AG09319 (cell line): Measurements from ENCODE around the gene TMEM236.

Experiments used
- DNase-seq: peaks from one replicate; pipeline ENCODE4 v3.0.0-alpha.2; 2010; ENCODE audit warnings: low read depth; ENCODE audit errors: extremely low read depth
- TF ChIP-seq, protein P1 (sequence below): IDR thresholded peaks from 2 replicates; pipeline ENCODE4 v1.5.1; 2011; ENCODE audit warnings: low read depth, mild to moderate bottlenecking, inconsistent platforms, low read length, moderate library complexity

Gene TMEM236

DNA sequence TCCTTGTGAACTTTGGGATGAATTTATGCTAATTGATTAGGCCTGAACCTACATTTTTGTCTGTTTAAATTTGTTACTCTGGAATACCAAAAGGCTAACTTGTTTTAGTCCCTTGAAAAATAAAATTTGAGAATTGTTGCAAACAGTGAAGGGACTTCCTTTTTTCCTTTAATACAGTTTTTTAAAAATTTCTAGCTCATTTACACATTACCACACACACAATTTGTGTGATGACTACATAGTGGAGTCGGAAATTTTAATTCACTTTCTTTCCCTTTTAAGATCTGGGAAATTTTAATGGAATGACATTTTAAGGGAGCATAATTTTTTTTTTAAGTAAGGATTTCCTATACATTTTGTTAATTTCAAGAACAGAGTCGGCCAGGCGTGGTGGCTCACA lies 8.6 kb upstream of the TMEM236 start:
- no peak for DNase-seq
- TF ChIP-seq, protein P1, sequence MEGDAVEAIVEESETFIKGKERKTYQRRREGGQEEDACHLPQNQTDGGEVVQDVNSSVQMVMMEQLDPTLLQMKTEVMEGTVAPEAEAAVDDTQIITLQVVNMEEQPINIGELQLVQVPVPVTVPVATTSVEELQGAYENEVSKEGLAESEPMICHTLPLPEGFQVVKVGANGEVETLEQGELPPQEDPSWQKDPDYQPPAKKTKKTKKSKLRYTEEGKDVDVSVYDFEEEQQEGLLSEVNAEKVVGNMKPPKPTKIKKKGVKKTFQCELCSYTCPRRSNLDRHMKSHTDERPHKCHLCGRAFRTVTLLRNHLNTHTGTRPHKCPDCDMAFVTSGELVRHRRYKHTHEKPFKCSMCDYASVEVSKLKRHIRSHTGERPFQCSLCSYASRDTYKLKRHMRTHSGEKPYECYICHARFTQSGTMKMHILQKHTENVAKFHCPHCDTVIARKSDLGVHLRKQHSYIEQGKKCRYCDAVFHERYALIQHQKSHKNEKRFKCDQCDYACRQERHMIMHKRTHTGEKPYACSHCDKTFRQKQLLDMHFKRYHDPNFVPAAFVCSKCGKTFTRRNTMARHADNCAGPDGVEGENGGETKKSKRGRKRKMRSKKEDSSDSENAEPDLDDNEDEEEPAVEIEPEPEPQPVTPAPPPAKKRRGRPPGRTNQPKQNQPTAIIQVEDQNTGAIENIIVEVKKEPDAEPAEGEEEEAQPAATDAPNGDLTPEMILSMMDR: no peak

- DNase-seq: no peak
- TF ChIP-seq, protein P1: no peak
These were observed 7.6 kb upstream of the TMEM236 start for GRCh38 chr10:17744341-17744861.

GRCh38 chr10:17747883-17748550 lies 4.0 kb upstream of the TMEM236 start:
- TF ChIP-seq, protein P1: no peak
- no peak for DNase-seq

DNA sequence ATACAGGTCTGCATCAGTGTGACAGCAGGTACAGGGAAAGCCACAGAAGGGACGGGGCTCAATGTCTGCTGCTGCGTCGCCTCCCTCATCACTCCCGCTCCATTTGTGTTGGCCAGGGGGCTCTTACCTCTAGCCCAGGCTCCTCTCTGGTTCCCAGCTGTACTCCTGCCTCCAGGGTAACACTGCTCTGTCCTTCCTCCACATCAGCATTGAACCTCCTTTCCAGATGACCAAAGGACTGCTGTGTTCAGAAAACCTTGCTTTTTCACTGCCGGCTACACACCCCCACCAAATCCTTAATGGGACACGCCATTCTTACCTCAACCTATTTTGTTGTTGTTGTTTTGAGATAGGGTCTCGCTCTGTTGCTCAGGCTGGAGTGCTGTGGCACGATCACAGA lies 2.1 kb upstream of the TMEM236 start:
- no peak for DNase-seq
- TF ChIP-seq, protein P1: no peak

GRCh38 chr10:17756557-17757217 lies 4.7 kb downstream of the TMEM236 start:
- TF ChIP-seq, protein P1: no peak
- DNase-seq: no peak

DNA sequence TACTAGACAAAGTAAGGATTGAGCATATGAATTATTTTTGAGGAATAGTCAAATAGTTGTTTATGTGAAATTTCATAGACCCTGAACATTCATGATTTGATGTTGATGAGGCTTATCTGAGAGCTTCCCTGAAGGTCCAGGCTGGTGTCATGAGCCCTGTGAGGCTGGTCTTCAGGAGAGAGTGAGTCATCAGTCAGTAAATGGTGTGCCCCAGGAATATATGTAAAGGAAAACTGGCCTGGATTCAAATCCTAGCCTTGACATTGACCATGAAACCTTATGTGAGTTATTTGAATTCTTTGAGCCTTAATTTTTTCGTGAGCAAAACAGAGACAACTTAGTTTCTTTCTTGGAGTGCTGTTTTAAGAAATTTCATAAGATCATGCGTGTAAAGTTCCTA lies 6.2 kb downstream of the TMEM236 start:
- DNase-seq: no peak
- TF ChIP-seq, protein P1: no peak

DNA sequence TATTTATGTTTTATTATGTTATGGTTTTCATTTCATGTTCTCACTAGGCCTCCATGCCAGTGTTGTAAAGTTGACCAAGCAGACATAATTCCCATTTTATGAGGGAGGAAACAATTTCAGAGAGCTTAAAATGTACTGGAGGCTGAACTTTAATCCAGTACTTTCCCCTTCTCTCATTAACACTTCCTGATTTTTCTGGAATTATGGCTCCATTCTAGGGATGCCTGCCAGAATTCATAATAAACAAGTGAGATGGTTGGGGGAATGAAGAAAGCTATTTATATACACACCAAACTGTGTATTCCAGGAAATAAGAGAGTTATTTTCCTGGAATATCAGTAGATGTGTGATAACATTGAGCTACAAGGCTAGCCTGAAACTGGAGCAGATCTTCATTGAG lies 6.9 kb downstream of the TMEM236 start:
- TF ChIP-seq, protein P1: no peak
- no peak for DNase-seq
